ENCODE measurements around the gene OPRM1.

Gene OPRM1

DNA sequence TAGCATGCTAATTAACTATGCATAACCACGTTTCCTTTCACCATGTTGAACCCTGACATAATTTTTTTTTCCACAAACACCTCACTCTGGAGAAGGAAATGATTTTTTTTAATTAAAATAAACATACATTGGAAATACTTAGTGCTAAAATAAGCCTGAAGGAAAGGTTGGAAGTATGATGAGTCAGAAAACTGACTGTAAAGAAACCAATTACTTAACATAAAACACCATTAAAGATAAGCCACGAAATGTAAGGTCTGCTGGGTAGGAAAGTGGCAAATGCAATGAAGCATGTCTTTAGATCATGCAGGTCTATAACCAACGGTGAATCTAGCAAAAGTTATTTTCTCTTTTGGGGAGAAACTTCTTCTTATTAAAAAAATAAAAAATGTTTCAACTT lies 47.5 kb downstream of the OPRM1 start:
- DNase-seq, result no peak

DNA sequence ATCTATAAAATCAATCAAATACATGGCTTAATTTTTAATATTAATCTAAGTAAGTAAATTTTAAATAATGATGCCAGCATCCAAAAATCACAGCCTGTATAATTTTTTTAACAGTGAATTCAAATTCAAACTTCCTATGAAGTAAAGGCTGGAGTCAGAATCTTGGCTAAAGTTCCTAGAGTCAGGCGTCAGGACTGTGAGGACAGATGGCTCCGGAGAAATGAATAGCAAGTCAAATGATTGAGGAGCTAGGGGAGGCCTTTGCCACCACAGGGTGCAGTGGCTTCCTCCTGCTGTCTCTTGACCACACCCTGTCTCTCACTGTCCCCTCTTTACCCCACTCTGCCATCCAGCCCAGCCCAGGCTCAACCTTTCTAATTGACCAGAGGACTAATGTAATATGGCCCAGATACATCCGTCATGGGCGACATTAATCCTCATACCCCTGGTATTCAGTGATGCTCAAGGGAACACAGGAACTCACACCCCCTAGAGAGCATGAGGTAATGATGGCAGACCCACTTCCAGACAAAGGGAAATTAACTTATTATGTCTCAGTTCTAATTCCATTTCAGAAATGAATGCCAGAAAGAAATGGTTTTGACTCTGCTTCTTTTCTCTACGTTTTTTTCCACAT lies 53.4 kb downstream of the OPRM1 start:
- no peak for DNase-seq

DNA sequence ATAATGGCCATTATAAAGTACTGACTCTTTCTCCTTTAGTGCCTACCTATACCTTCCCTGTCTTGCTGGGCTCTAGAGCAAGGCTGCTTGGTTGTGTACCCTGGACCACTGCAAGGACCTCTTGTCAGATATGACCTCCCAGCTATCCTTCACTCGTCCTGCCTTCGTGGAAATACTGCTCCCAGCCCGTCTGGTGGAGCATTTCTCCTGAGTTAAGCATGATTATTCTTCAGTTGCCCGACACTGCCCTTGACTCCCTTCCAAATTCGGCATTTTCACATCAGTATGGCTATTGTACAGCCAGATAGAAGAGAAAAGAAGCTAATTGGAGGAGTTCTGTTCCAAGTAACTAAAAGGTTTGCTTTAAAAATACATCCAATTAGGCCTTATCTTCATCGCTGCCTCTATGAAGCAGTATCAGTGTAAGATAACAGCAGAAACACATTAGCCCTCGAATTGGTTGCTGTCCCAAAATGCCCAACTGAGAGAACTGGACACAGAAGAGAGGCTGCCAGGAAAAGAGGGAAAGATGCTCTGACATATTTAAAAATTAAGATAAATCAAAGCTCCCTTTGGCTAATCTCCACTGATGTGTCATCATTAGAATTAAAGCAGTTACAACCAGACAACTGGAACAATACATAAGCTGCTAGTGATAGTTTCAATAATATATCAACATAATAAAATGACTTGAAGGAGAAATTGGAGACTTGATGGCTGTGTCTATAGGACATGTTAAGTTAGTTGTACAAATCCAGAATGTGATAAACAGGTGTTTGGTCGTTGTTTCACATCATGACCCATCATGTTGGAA lies 54.4 kb downstream of the OPRM1 start:
- DNase-seq, result no peak

DNA sequence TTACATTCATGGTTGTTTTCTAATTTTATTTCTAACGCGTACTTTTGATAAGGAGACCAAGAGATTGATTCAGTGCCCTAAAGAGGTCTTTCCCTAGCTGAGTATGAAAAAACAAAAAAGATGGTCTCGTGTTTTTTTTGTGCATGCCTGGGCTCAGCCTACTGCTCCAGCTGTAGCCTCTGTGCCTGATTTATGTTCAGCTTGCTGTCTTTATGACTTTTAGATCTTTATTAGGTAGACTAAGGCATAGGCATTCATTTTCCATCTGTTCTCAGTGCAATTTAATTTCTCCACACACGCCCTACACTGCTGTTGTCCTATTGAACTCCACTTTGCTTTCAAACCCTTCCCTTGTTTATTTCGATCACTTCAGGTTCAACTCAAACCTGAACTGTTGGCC lies 56.5 kb downstream of the OPRM1 start:
- DNase-seq, result no peak

DNA sequence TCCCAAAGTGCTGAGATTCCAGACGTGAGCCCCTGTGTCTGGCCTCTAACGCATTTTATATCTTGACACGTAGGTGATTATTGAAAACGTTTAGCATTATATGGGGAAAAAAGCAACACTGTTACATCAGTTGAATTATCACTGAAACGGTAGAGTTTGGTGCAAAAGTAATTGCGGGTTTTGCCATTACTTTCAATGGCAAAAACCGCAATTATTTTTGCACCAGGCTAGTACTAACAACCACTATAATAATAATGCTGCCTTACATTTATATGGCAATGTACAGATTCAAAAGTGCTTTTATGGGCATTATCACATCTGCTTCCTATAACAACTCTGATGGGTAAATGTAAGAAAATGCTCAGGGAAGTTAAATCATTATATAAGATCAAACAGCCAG lies 57.3 kb downstream of the OPRM1 start:
- no peak for DNase-seq

DNA sequence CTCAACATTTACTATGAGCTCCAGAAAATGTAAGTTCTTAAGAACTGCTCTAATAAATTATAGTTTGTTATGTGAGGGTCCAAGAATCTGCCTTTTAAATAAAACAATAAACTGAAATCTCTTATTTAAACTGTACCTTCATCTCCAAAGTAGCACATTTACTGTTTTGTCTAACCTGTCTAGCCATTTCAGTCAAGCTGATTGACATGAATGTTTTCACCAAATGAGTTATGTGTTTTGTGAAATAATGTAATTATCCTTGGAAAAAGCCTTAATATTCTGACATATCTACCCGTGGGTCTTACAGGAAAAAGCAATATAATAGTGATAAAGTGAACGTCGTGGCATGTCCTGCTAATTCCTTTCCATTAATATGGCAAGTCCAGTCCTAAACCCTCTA lies 57.8 kb downstream of the OPRM1 start:
- DNase-seq, result no peak

DNA sequence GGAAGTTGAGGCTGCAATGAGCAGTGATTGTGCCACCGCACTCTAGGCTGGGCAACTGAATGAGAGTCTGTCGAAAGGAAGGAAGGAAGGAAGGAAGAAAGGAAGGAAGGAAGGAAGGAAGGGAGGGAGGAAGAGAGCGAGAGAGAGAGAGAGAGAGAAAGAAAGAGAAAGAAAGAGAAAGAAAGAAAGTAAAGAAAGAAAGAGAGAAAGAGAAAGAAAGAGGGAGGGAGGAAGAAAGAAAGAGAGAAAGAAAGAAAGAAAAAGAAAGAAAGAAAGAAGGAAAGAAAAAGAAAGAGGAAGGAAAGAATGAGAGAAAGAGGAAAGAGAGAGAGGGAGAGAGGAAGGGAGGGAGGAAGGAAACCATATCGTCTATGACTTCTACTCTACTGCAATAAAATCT lies 60.2 kb downstream of the OPRM1 start:
- DNase-seq, result no peak

DNA sequence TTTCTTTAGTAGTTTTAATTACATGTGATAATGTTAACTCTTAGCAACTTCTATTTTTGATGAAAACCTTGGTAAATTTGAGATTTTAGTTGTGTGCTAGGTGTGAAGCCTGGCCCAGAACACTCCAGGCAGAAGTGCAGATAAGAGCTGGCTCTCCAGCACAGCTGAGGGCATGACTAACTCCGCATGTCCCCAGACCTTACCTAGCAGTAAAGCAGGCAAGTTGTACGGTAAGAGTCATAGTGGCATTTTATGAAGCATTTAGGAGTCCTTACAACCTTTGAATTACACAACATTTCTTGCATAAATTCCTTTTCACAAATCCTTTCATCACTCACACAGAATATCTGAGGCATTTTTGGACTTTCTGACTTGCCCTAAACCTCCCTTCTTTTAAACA lies 67.2 kb downstream of the OPRM1 start:
- no peak for DNase-seq

DNA sequence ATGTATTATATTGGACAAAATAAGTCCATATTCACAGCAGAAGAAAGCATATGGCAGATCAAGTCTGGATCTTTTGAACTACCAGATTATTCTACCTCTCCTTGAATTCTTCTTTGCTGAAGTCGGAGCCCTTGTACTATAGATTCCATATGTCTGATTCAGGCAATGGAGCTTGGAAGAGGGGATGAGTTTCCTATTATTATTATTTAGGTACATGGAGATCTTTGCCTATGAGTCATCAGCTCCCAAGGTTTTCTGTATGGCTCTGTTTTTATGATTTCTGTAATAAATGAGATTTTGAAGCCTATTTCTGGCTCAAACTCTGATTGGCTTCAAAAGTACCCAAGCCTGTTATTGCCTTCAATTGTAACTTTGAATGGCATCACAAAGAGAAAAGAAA lies 72.0 kb downstream of the OPRM1 start:
- no peak for DNase-seq

DNA sequence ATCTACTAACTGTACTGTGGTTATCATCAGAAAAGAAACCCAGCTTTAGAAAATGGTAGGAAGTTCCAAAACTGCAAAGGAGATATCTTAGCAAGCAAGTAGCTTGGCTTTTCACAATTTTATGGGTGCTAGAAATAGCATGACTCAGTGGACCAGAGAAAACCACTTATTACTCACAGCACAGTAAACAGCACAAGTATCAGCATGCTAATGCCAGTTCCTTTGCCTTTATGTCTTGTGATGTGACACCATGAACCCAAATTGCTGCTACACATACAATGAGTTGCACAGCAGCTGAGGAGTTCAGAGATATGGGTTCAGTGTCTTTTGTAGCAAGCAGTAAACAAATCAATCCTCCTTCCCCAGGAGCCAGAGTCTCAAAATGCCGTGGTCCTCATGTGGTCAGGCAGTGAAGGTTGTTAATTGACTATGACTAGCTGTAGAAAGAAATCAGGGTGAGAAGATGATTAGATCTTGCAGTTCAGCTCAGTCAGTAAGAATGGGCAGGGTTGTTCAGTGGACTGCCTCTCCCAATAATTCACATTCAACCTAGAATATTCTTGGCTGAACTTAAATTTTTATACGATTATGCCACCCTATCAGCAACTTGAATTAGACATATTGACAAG lies 73.3 kb downstream of the OPRM1 start:
- no peak for DNase-seq

DNA sequence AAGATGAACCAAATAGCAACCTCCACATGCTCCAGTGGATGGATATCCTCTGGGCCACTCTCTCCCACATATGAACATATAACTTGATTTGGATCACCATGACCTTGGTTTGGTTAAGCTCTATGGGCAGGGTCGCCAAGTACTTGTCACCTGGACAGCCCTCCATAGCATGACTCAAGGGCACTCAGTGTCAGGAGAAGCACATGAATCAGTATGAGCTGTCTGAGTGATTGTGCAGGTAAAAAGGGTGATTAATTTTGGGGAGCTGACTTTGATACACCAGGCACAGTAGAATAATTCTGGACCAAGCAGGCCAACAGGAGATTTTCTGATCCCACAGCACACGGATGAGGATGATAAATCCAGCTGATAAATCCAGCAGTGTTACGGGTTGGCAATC lies 74.4 kb downstream of the OPRM1 start:
- DNase-seq, result no peak

DNA sequence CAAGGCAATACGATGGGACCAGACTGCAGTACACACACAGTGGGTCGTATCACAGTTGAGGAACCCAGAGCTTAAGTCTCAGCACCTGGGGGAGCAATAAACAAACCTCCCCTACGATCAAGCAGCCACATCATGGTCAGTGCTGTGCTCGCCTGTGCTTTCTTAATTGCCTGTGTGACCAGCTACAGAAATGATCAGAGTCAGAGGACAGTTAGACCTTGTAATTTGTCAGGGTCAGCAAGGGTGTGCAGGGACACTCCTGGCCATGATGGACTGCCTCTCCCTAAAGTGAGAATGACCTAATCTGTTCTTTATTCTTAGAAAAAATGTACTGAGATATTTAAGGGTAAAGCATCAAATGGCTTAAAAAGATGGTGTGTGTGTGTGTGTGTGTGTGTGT lies 78.4 kb downstream of the OPRM1 start:
- DNase-seq, result no peak

DNA sequence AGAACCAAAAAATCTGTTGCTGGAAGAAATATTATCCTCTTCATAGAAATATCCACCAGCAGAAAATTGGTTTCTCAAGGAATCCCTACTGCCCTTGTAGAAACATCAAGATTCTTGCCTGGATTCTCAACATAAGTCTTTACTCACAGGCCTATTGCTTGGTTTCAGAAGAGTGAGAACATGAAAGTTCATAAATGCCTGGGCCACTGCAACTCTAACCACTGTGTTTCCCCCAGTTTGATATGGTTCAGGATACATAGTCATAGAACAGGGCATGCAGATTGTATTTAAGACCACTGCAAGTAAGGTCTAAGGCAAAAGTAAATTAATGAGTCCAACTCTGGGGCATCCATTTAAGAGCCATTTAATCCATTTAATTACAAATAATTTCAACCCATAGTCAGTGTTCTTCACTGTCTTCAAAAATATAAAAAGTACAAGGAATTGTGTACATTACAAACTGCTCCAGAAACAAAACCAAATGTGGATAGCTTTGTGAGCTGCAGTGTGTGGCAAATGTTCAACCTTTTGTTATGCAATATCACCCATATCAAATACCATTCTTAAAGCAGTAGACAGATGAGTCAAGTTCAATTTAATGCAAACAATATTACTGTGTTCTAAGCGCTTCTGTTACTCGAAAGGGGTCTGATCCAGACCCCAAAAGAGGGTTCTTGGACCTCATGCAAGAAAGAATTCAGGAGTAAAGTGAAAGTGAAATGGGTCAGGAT lies 83.3 kb downstream of the OPRM1 start:
- DNase-seq, result no peak

DNA sequence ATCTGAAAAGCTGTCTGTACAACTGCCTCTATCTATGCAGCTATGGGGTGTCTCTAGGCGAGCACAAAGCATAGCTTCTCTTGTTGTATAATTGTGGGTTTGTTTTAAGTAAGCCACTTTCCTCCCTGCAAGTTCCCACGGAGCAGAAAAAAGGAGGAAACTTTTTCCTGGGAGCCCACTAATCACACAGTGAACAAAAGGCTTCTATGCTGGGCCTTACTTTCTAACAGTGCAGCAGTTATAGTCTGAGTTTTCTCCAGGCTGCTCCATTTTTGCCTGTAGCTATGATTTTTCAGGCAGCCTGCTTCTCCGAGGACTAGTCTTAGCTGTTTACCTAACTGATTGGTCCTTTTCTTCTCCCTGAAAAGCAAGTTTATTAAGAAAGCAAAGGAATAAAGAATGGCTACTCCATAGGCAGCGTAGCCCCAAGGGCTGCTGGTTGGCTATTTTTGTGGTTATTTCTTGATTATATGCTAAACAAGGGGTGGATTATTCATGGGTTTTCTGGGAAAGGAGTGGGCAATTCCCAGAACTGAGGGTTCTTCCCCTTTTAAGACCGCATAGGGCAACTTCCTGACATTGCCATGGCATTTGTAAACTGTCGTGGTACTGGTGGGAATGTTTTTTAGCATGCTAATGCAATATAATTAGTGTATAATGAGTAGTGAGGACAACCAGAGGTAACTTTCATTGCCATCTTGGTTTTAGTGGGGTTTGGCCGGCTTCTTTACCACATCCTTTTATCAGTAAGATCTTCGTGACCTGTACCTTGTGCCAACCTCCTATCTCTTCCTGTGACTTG lies 84.3 kb downstream of the OPRM1 start:
- no peak for DNase-seq

DNA sequence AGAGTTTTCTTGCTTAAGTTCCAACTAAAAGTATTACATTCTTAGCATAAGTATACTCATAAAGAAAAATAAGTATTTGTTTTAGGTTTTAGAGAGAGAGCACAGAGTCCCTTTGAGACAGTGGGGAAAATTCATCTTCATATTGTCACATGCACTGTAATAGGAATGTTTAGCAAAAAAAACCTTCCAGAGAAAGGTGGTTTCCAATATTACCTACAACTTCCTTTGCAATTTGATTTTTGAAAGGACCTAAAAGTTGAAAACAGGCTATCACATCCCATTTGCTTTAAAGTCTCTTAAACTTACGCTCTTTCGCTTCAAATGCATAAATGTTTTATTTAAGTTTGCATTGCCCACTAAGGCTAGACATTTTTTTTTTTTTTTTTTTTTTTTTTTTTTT lies 86.4 kb downstream of the OPRM1 start:
- DNase-seq, result no peak

DNA sequence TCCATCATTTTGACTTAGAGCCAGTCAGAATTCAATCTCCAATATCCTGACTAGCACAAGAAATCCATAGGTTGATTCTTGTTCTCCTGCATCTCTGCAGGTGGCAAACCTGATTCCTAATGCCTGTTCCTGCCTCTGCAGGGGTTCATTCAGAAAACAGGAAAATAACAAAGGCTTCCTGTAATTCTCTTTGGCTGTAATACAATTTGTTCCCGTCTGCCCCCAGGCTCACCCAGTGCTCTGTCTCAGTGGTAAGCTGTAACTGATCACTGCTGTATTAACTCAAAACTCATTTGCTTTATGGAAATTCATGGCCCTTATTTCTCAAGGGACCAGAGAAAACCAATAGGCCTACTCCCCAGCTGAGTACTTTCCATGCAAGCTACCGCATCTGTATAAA lies 88.6 kb downstream of the OPRM1 start:
- DNase-seq, result no peak

DNA sequence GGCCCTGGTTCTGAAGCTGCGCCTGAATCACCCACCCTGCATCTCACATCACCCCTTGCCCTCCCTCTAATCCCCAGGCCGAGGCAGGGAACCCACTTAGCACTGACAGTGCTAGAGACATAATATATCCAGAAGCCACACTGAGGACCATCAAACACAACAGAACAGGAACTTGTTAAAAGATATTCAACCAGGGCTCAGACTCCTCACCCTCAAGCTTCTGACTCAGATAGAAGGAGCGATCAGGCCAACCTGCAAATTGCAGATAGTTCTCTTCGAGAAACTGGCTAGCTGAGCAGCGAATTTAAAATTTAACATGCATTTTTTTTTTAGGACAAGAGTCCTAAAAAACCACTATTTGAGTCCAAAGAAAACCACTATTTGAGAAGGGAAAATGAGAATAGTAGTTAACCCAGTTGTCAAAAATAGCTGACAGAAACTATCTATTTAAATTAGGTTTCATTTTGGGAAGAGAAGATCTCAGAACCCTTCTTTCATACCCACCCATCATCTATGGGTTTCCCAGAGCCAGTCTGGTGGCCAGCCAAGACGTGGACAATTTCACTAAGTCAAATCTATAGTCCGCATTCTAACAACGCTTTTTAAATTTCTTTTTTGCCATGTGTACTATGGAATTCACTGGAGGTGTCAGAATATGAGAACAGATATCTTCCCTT lies 95.6 kb downstream of the OPRM1 start:
- DNase-seq, result no peak

DNA sequence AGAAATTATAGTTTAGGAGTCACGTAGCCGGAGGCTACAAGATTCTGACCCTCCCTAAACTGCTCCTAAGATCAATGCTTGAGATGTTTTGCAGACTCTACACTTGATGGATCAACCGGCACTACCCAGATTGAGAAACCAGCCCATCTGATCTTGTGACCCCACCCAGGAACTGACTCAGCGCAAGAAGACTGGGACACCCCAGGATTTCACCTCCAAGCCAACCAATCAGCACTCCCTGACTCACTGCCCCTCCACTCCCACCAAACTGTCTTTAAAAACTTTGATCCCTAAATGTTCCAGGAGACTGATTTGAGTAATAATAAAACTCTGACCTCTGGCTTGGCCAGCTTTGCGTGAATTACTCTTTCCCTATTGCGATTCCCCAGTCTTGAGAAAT lies 99.8 kb downstream of the OPRM1 start:
- no peak for DNase-seq

DNA sequence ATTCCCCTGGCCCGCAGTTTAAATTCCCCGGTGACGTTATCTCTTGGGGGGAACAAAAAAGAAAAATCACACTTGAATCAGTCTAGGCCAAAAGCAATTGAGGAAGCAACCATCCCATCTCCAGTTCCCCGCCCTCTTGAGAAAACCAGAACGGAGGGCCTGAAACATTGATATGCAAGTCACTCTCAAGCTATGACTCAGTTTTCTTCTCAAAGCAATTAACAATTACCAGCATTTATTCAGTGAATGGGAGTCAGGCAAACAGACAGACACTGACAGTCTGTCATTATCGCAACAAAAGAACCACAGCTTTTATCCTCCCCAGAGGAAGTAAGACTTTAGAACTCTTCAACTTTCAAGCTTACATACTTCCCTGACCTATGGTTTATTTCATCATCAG lies 100.9 kb downstream of the OPRM1 start:
- no peak for DNase-seq

DNA sequence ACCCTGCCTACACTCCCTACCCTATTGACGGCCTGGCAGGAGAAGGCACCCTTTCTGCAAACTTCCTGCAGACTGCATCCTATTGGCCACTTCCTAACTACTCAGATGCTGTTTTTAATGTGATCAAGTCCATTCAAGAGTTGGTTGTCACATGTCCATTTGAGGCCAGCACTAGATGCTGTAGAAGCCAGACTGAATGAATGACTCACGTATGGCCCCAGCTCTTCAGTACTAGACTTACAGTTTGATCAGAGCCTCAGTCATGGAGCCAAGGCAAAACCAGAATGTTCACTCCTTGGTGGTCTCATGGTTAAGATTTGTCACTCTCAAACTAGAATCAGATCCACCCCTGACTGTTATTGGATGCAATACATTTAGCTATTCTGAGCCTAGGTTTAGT lies 101.7 kb downstream of the OPRM1 start:
- DNase-seq, result no peak

DNA sequence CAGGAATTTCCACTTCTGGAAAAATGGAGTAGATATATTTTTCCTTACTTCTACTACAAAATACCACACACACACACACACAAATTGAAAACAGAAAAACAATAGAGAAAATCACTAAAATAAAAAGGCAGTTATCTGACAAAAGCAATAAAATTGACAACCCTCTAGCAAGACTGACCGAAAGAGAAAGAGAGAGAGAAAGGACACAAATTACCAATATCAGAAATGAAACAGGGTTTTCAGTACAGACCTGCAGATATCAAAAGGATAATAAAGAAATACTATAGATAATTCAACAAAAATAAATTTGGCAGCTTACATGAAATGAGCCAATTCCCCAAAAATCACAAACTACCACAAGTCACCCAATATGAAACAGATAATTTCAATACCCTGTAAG lies 104.7 kb downstream of the OPRM1 start:
- no peak for DNase-seq

DNA sequence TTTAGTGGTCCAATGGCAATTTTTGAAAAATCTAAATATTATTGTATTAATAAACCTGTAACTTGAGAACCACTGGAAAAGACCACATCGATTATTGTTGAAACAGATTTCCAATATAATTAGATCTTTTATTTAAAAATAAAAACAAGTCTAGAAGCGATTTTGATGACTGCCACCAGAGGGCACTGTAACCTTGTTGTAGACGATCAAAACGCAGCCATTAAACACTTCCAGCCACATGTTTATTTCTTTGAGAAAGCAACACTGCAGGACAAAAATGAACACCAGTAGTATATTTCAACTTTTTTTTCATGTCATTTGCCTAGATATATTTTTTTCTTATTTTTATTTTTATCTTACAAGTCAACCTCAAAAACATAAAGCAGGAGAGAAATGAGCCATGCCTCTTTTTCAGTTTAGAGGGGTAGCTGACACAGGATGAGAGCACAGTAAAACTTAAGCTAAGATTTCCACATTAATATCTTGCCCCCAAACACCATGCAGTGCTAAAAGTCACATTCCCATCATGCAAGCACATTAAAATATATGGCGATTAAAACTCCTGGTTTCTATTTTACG lies 115.4 kb downstream of the OPRM1 start:
- DNase-seq, result peak; percentile 56
